Limb (tissue), 2 donors: Measurements from ENCODE around the gene UBE4B.
"Not testable (repeated sequence)": the region's sequence is repeated elsewhere in the genome, so short reads cannot be mapped to it uniquely, and the experiment has no call there.

ENCODE experiments used
- DNase-seq, 2 donors: peaks; one replicate each; pipeline ENCODE4 v3.0.0-alpha.2; 2016; ENCODE audit errors: extremely low spot score in 2 of 2

The UBE4B gene

GRCh38 chr1:10032590-10033358 is at the start of gene UBE4B:
Gene UBE4B (plus strand): TSS chr1:10032958. CDS start chr1:10033671, 713 bp downstream.
- peak; percentile 99 for DNase-seq

DNA sequence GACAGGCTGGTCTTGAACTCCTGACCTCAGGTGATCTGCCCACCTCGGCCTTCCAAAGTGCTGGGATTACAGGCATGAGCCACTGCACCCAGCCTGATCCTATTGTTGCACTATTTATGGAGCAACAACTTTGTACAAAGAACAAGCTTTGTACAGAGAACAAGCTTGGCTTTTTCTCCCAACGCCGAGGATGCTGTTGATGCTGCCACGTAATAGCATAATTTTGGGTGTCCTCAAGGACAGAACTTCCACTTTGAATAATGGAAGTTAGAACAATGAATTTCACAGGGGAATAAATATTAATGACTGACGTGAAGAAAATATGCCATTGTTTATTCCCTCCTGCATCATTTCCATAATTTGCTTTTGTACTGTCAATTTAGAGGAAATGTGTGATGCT is 48.5 kb upstream of the UBE4B start:
- DNase-seq: no peak

DNA sequence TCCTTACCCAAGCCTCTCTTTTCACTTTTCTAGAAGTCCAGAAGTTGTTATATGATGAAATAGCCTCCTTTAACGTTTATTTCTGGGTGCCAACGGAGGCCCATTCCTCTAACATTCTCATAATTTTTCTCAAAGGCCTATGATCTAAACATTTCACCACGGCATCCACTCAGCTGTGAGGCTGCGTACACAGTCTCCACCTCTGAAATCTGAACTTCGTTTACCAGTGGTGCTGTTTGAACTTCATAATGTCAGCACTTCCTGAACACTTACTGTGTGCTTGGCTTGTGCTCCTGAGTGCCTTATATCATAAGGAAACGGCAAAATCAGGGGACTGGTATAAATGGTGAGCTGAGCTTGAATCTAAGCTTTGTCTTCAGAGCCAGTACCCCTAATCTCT is 47.8 kb upstream of the UBE4B start:
- no peak for DNase-seq

- no peak for DNase-seq
These were observed 43.0 kb upstream of the UBE4B start for GRCh38 chr1:9989773-9990172.

GRCh38 chr1:9990944-9991343 is 41.8 kb upstream of the UBE4B start:
- no peak for DNase-seq

DNA sequence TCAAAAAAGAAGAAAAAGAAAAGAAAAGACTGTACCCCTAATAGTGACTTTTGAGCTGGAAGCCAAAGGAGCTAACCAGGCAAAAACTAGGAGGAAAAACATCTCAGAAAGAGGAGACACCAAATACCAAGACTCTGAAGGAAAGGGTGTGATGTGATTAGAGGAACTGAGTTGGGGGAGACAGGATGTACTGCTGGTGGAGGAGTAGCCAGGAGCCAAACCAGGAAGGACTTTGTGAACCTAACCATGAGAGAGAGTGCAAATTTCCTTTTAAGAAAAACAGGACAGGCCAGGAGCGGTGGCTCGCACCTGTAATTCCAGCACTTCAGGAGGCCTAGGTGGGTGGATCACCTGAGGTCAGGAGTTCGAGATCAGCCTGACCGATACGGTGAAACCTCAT is 39.8 kb upstream of the UBE4B start:
- no peak for DNase-seq

DNA sequence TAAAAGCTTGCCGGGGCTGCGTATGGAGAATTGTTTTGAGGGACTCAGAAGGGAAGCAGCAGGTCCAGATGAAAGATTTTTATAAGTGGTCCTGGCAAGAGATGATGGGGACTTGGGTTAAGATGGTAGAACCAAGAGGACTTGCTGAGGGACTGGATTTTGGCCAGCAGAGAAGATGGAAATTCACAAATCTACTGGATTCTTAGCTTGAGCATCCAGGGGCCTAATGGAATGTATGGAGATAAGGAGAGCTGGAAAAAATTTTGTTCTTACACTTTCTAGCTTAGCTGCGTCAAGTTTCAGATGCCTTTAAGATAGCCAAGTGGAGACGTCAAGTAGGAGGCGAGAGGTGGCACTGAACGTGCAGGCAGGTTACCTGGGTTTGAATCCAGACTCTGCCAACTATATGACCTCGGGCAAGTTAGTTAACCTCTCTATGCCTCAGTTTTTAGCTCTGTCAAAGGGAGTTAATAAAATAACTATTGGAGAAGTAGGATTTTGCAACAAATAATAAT is 39.1 kb upstream of the UBE4B start:
- DNase-seq: no peak

GRCh38 chr1:9996624-9997582 is 35.9 kb upstream of the UBE4B start, which contains the start of gene RBP7:
Gene RBP7 (plus strand): TSS chr1:9997228. CDS start chr1:9997259, 31 bp downstream.
- peak in 1 of 2 donors; percentile 42 for DNase-seq

GRCh38 chr1:10001016-10001665 is 31.6 kb upstream of the UBE4B start:
- DNase-seq: no peak

DNA sequence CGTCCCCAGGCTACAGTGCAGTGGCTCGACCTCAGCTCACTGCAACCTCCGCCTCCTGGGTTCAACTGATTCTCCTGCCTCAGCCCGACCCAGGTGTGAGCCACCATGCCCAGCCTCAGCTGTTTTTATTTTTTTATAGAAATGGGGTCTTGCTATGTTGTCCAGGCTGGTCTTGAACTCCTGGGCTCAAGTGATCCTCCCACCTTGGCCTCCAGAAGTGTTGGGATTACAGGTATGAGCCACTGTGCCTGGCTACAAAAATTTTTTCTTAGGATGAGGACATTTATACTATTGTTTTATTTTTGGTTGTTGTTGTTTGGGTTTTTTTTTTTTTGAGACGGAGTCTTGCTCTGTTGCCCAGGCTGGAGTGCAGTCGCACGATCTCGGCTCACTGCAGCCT is 27.5 kb upstream of the UBE4B start:
- DNase-seq: not testable (repeated sequence)

- DNase-seq: peak; percentile 6 to 38
These were observed 25.6 kb upstream of the UBE4B start for GRCh38 chr1:10007169-10007568.

DNA sequence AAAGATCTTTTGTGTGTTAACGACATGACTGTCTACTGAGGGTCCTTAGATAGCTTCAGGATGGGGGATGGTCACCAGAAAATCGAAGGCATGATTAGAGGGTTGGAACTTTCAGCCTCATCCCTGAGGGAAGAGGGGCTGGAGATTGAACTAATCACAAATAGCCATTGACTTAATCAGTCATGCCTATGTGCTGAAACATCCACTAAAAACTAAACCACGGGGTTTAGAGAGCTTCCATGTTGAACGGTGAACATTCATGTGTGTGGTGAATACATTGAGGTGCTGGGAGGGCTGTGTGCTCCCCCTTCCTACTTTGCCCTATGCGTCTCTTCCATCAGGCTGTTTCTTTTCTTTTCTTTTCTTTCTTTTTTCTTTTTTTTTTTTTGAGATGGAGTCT is 18.7 kb upstream of the UBE4B start:
- no peak for DNase-seq

GRCh38 chr1:10019561-10019960 is 13.2 kb upstream of the UBE4B start:
- DNase-seq: no peak

- DNase-seq: no peak
These were observed 12.7 kb upstream of the UBE4B start for GRCh38 chr1:10020086-10020485.

- not testable (repeated sequence) for DNase-seq
These were observed 12.1 kb upstream of the UBE4B start for GRCh38 chr1:10020678-10021077.

DNA sequence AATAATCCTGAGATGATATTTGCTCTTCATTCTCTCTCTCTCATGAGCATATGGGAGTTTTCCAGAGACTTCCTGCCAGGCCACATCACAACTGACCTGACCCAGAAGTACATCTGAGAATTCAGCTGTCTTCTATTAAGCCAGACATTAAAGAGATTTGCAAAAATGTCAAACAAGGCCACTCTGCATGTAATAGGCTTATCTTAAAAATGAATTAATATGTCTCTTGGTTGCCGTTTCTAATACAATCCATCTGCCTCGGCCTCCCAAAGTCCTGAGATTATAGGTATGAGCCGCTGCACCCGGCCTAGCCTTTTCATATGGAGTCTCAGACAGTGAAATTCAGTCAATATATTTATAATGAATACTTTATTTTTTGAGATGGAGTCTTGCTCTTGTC is 10.8 kb upstream of the UBE4B start:
- DNase-seq: not testable (repeated sequence)

DNA sequence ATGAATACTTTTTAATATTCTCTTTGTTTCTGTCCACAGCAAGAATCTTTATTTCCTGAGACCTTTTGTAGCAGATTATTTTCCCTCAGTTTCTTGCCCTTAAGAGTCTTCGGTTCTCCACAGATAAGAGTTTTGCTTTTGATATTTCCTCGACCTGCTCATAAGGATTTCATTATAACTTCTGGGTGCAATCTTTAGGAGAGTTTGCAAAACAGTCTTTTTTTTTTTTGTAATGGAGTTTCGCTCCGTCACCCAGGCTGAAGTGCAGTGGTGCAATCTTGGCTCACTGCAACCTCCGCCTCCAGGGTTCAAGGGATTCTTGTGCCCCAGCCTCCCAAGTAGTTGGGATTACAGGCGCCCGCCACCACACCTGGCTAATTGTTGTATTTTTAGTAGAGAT is 10.1 kb upstream of the UBE4B start:
- DNase-seq: no peak

GRCh38 chr1:10025354-10025753 is 7.4 kb upstream of the UBE4B start:
- DNase-seq: no peak

DNA sequence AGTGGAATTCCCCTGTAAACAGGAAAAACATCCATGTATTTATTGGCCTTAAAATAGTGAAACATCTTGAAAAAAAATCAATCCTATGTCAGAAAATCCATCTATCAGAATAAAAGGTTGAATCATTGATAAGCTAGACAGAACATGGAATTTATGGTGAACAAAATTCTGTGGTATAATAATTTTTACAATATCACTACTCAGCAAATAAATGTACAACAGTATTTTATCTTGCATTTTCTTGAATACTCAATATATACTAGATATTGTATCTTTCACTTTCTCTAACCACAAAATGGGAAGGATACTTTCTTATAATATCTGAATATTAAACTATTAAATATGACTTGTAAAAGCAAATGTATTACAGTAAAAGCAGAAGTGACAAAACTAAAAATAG is 5.7 kb upstream of the UBE4B start:
- no peak for DNase-seq

- DNase-seq: not testable (repeated sequence)
These were observed 3.7 kb upstream of the UBE4B start for GRCh38 chr1:10028956-10029500.

- no peak for DNase-seq
These were observed 1.3 kb upstream of the UBE4B start for GRCh38 chr1:10031461-10031860.
